DMS 273 (cell line): ENCODE data around the gene FUOM.
"Not testable (repeated sequence)": the region's sequence is repeated elsewhere in the genome, so short reads cannot be mapped to it uniquely, and the experiment has no call there.

ENCODE experiments used
- DNase-seq: peaks from one replicate; lab custom pipeline; 2025; ENCODE audit not compliant: unreplicated experiment; lab: John Stamatoyannopoulos, UW

Gene FUOM

GRCh38 chr10:133388973-133389818 is 31.4 kb upstream of the FUOM start:
- DNase-seq = no peak

GRCh38 chr10:133388236-133388972 is 30.6 kb upstream of the FUOM start:
- peak; percentile 49 for DNase-seq

GRCh38 chr10:133386951-133387350 is 29.1 kb upstream of the FUOM start:
- DNase-seq = not testable (repeated sequence)

GRCh38 chr10:133385214-133385613 is 27.4 kb upstream of the FUOM start:
- no peak for DNase-seq

GRCh38 chr10:133384071-133384470 is 26.3 kb upstream of the FUOM start:
- no peak for DNase-seq

GRCh38 chr10:133383551-133383950 is 25.7 kb upstream of the FUOM start:
- DNase-seq = no peak

GRCh38 chr10:133381036-133381435 is 23.2 kb upstream of the FUOM start:
- DNase-seq = no peak

- no peak for DNase-seq
Observed at GRCh38 chr10:133379801-133380666, 22.2 kb upstream of the FUOM start.

GRCh38 chr10:133379152-133379800 is 21.5 kb upstream of the FUOM start, which contains the start of gene PAOX:
TSS of gene PAOX (plus strand) at chr10:133379262. CDS start at chr10:133379317, 55 bp downstream.
- DNase-seq = peak; percentile 71

GRCh38 chr10:133378251-133379096 is 20.7 kb upstream of the FUOM start:
- peak; percentile 71 for DNase-seq

GRCh38 chr10:133377818-133378250 is 20.0 kb upstream of the FUOM start:
- DNase-seq = no peak

GRCh38 chr10:133377025-133377817 is 19.4 kb upstream of the FUOM start:
- DNase-seq = no peak

GRCh38 chr10:133376183-133376582 is 18.4 kb upstream of the FUOM start:
- not testable (repeated sequence) for DNase-seq

- DNase-seq = no peak
Observed at GRCh38 chr10:133375357-133376115, 17.7 kb upstream of the FUOM start.

GRCh38 chr10:133373174-133374090 is 15.6 kb upstream of the FUOM start, which contains the start of gene ECHS1:
TSS of gene ECHS1 (minus strand) at chr10:133373354. CDS start at chr10:133373333, 21 bp downstream.
- DNase-seq = peak; percentile 95

GRCh38 chr10:133372507-133372906 is 14.7 kb upstream of the FUOM start:
- no peak for DNase-seq
